HUDEP-2 (cell line): ENCODE measurements around the gene KCNE2.
"Not testable (repeated sequence)": the region's sequence is repeated elsewhere in the genome, so short reads cannot be mapped to it uniquely, and the experiment has no call there.

Source experiments
- DNase-seq, 76 experiments: peaks; one replicate each; lab custom pipeline; 2025; ENCODE audit not compliant: unreplicated experiment in 76 of 76; lab: John Stamatoyannopoulos, UW

The KCNE2 gene

GRCh38 chr21:34405686-34406085, 41.9 kb downstream of the KCNE2 start:
- not testable (repeated sequence) for DNase-seq

- not testable (repeated sequence) for DNase-seq
Observed at GRCh38 chr21:34406102-34406501, 42.3 kb downstream of the KCNE2 start.

- not testable (repeated sequence) for DNase-seq
Observed at GRCh38 chr21:34406676-34407075, 42.9 kb downstream of the KCNE2 start.

- DNase-seq = not testable (repeated sequence)
Observed at GRCh38 chr21:34407294-34407693, 43.5 kb downstream of the KCNE2 start.

- DNase-seq = not testable (repeated sequence)
Observed at GRCh38 chr21:34417448-34418077, 53.8 kb downstream of the KCNE2 start.
